Karpas-422 (cell line): ENCODE measurements around the gene LAIR1. TPM values are rescaled to one million over a fixed set of nuclear protein-coding genes. Genes with fewer than 3 reads are reported as not detected.

Source experiments
- DNase-seq: peaks from one replicate; pipeline ENCODE4 v3.0.0-alpha.2; 2015
- H2AFZ ChIP-seq: fragments of 200-600 bp; sonication (generic); 2 replicates; pipeline ENCODE4 v1.6.1; 2014; ENCODE audit warnings: antibody characterized with exemption, low read length, mixed read lengths
- H3K27ac ChIP-seq: fragments of 200-600 bp; sonication (generic); 2 replicates; pipeline ENCODE4 v1.5.1; 2014; ENCODE audit warnings: mild to moderate bottlenecking, low read length, moderate library complexity
- H3K27me3 ChIP-seq: fragments of 200-600 bp; sonication (generic); 2 replicates; pipeline ENCODE4 v1.6.1; 2014; ENCODE audit warnings: low read length, mixed read lengths
- H3K36me3 ChIP-seq: fragments of 200-600 bp; sonication (generic); 2 replicates; pipeline ENCODE4 v1.6.1; 2014; ENCODE audit warnings: low read length, mixed read lengths; ENCODE audit not compliant: insufficient read depth
- H3K4me1 ChIP-seq: fragments of 200-600 bp; sonication (generic); 2 replicates; pipeline ENCODE4 v1.6.1; 2014; ENCODE audit warnings: mild to moderate bottlenecking, low read length, mixed read lengths
- H3K4me2 ChIP-seq: fragments of 200-600 bp; sonication (generic); 2 replicates; pipeline ENCODE4 v1.6.1; 2014; ENCODE audit warnings: low read length, low read depth, mild to moderate bottlenecking; ENCODE audit not compliant: poor library complexity, severe bottlenecking
- H3K4me3 ChIP-seq: fragments of 200-600 bp; sonication (generic); 2 replicates; pipeline ENCODE4 v1.5.1; 2014; ENCODE audit warnings: mild to moderate bottlenecking, antibody characterized with exemption, low read length, mixed read lengths
- H3K79me2 ChIP-seq: fragments of 200-600 bp; sonication (generic); 2 replicates; pipeline ENCODE4 v1.6.1; 2014; ENCODE audit warnings: mild to moderate bottlenecking, low read length, mixed read lengths
- H3K9ac ChIP-seq: fragments of 200-600 bp; sonication (generic); 2 replicates; pipeline ENCODE4 v1.6.0; 2014; ENCODE audit warnings: low read length
- H3K9me2 ChIP-seq: fragments of 200-600 bp; sonication (generic), shearing (Covaris generic); replicated peaks from 2 replicates; pipeline ENCODE4 v1.6.0; 2014; ENCODE audit warnings: mild to moderate bottlenecking, low read length, moderate library complexity; ENCODE audit not compliant: insufficient read depth
- H3K9me3 ChIP-seq: fragments of 300-700, 200-600 bp; sonication (generic); 2 replicates; pipeline ENCODE4 v1.6.1; 2014; ENCODE audit warnings: low read length, mixed read lengths
- H4K20me1 ChIP-seq: fragments of 200-600 bp; sonication (generic); 2 replicates; pipeline ENCODE4 v1.6.1; 2014; ENCODE audit warnings: mild to moderate bottlenecking, antibody characterized with exemption, low read length, low read depth; ENCODE audit not compliant: insufficient read depth
- total RNA-seq: library from RNA; depleted of rRNA; stranded (reverse); fragments of >200 nt; shearing (Covaris generic); gene quantifications from 2 replicates; pipeline ENCODE4 v1.2.3, GENCODE V29; 2014; ENCODE audit warnings: low replicate concordance; rRNA removed

Gene LAIR1, protein sequence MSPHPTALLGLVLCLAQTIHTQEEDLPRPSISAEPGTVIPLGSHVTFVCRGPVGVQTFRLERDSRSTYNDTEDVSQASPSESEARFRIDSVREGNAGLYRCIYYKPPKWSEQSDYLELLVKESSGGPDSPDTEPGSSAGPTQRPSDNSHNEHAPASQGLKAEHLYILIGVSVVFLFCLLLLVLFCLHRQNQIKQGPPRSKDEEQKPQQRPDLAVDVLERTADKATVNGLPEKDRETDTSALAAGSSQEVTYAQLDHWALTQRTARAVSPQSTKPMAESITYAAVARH
- total RNA-seq, result 0.15 and 0.61 TPM in 2 replicates

DNA sequence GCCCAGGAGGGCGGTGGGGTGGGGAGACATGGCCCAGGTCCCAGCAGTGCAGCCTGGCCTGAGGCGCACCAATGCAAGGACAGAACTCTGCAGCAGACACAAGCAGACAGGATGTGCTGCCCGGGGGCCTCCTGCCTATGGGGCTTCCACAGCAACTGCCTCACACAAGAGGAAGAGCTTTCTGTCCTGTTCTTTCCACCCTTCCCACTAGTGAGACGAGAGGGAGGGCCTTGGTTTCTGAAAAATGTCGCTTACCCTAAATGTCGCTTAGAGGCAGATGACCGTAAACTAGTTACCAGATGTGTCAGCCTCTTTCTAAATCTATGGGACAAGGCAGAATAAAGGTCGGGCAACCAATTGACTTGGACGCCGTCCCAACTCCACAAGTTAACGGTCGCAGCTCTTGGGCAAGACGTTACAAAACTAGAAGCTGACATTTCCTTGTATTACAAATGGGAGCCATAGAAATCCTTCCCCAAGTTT, at the start of gene LAIR1:
LAIR1 (minus strand) TSS at position 157 of the 483 bp plus-strand sequence; CDS start at position 30, 127 bp downstream.
- Histone ChIP-seq H3K4me1 (peaks cover 25% of the 10 kb centered on the region), H3K27me3 (peaks cover 3% of the 10 kb centered on the region; the same call in 1 of the 2 replicates), H3K36me3 (no peaks in the 10 kb centered on the region), H3K4me2 (no peak within 1 kb of the TSS), H3K79me2 (no peaks in the 10 kb centered on the region), H3K9me2 (no peaks in the 10 kb centered on the region), H3K9ac (no peak within 1 kb of the TSS), H4K20me1 (no peaks in the 10 kb centered on the region), H2AFZ (no peak within 1 kb of the TSS), H3K4me3 (no peak within 1 kb of the TSS), H3K9me3 (no peaks in the 10 kb centered on the region), H3K27ac (no peak within 1 kb of the TSS)
- no peak for DNase-seq

- no peak for DNase-seq
- H3K4me3 ChIP-seq, result no peak overlapping the region
- H3K9me3 ChIP-seq, result no peaks in the 10 kb centered on the region
- no peak overlapping the region for H3K9ac ChIP-seq
- H3K27ac ChIP-seq, result no peak overlapping the region
- no peaks in the 10 kb centered on the region for H3K27me3 ChIP-seq
- H3K79me2 ChIP-seq, result no peaks in the 10 kb centered on the region
- no peaks in the 10 kb centered on the region for H4K20me1 ChIP-seq
- no peaks in the 10 kb centered on the region for H3K36me3 ChIP-seq
- H3K9me2 ChIP-seq, result no peaks in the 10 kb centered on the region
- no peak overlapping the region for H3K4me2 ChIP-seq
- H2AFZ ChIP-seq, result no peak overlapping the region
- H3K4me1 ChIP-seq, result no peaks in the 10 kb centered on the region
Observed at GRCh38 chr19:54414156-54414555, 49.4 kb upstream of the LAIR1 start.

GRCh38 chr19:54412877-54413276, 48.1 kb upstream of the LAIR1 start:
- no peaks in the 10 kb centered on the region for H3K27me3 ChIP-seq
- H3K36me3 ChIP-seq, result no peaks in the 10 kb centered on the region
- H3K9me2 ChIP-seq, result no peaks in the 10 kb centered on the region
- H3K4me3 ChIP-seq, result no peak overlapping the region
- H2AFZ ChIP-seq, result no peak overlapping the region
- H3K9ac ChIP-seq, result no peak overlapping the region
- H3K4me2 ChIP-seq, result no peak overlapping the region
- H3K27ac ChIP-seq, result no peak overlapping the region
- H3K4me1 ChIP-seq, result no peaks in the 10 kb centered on the region
- 0 out of 2 replicates have a peak, but pooled peaks cover 3% of the 10 kb centered on the region for H3K9me3 ChIP-seq
- DNase-seq, result no peak
- no peaks in the 10 kb centered on the region for H4K20me1 ChIP-seq
- no peaks in the 10 kb centered on the region for H3K79me2 ChIP-seq

GRCh38 chr19:54411033-54411432, 46.3 kb upstream of the LAIR1 start:
- Histone ChIP-seq H3K79me2 (no peaks in the 10 kb centered on the region), H2AFZ (no peak overlapping the region), H3K4me3 (no peak overlapping the region), H4K20me1 (no peaks in the 10 kb centered on the region), H3K4me1 (no peaks in the 10 kb centered on the region), H3K27ac (no peak overlapping the region), H3K9me3 (0 out of 2 replicates have a peak, but pooled peaks cover 3% of the 10 kb centered on the region), H3K9ac (no peak overlapping the region), H3K9me2 (no peaks in the 10 kb centered on the region), H3K4me2 (no peak overlapping the region), H3K36me3 (no peaks in the 10 kb centered on the region), H3K27me3 (no peaks in the 10 kb centered on the region)
- no peak for DNase-seq

DNA sequence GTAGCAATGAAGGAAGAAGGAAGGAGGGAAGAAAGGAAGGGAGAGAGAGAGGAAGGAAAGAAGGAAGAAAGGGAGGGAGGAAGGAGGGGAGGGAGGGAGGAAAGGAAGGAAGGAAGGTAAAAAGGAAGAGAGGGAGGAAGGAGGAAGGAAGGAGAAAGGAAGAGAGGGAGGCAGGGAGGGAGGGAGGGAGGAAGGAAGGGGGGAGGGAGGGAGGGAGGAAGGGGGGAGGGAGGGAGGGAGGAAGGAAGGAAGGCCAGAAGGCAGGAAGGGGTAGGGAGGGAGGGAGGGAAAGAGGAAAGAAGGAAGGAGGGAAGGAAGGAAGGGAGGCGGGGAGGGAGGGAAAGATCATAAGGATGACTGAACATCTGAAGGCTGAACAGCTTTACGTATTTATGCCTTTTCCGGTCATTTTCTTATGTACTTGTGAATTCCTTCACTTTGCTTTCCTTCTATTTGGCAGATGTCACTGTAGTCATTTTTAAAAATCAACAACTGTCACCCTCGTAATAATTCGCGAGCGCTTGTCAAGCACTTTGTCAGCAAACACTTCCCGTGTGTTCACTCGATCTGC, 43.8 kb upstream of the LAIR1 start:
- no peaks in the 10 kb centered on the region for H3K9me2 ChIP-seq
- no peak overlapping the region for H3K4me2 ChIP-seq
- H2AFZ ChIP-seq, result no peak overlapping the region
- no peak overlapping the region for H3K27ac ChIP-seq
- H3K9ac ChIP-seq, result no peak overlapping the region
- no peak overlapping the region for H3K4me3 ChIP-seq
- 0 out of 2 replicates have a peak, but pooled peaks cover 3% of the 10 kb centered on the region for H3K9me3 ChIP-seq
- H3K79me2 ChIP-seq, result no peaks in the 10 kb centered on the region
- no peaks in the 10 kb centered on the region for H4K20me1 ChIP-seq
- H3K4me1 ChIP-seq, result no peaks in the 10 kb centered on the region
- DNase-seq, result no peak
- no peaks in the 10 kb centered on the region for H3K27me3 ChIP-seq
- no peaks in the 10 kb centered on the region for H3K36me3 ChIP-seq

DNA sequence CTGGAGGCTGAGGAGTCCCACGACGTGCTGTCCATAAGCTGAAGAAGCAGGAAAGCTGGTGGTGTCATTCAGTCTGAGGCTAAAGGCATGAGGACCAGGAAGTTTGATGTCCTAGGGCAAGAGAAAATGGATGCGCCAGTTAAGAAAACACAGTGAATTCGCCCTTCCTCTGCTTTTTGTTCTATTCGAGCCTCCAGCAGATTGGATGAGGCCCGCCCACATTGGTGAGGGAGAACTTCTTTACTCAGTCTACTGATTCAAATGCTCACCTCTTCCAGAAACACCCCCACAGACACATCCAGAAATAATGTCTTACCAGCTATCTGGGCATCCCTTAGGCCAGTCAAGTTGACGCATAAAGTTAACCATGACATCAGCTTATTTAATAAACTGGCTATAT, 43.0 kb upstream of the LAIR1 start:
- no peak overlapping the region for H3K4me3 ChIP-seq
- H3K9ac ChIP-seq, result no peak overlapping the region
- no peak for DNase-seq
- no peaks in the 10 kb centered on the region for H3K4me1 ChIP-seq
- H3K9me3 ChIP-seq, result 0 out of 2 replicates have a peak, but pooled peaks cover 3% of the 10 kb centered on the region
- H3K4me2 ChIP-seq, result no peak overlapping the region
- no peaks in the 10 kb centered on the region for H3K9me2 ChIP-seq
- no peaks in the 10 kb centered on the region for H3K79me2 ChIP-seq
- H2AFZ ChIP-seq, result no peak overlapping the region
- H3K36me3 ChIP-seq, result no peaks in the 10 kb centered on the region
- no peak overlapping the region for H3K27ac ChIP-seq
- no peaks in the 10 kb centered on the region for H4K20me1 ChIP-seq
- no peaks in the 10 kb centered on the region for H3K27me3 ChIP-seq

DNA sequence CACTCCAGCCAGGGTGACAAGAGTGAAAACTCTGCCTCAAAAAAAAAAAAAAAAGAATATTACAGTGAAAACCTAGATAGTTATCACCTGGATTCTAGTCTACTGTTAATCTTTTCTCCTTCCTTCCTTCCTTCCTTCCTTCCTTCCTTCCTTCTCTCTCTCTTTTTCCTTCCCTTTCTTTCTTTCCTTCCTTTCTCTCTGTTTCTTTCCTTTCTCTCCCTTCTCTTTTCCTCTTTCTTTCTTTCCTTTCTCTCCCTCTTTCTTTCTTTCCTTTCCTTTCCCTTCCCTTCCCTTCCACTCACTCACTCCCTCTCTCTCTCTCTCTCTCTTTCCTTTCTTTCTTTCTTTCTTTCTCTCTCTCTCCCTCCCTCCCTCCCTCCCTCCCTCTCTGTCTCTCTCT, 40.9 kb upstream of the LAIR1 start:
- H3K9ac ChIP-seq, result no peak overlapping the region
- no peak overlapping the region for H3K4me3 ChIP-seq
- no peaks in the 10 kb centered on the region for H3K79me2 ChIP-seq
- no peak for DNase-seq
- no peaks in the 10 kb centered on the region for H3K27me3 ChIP-seq
- H3K4me2 ChIP-seq, result no peak overlapping the region
- H3K9me2 ChIP-seq, result no peaks in the 10 kb centered on the region
- no peaks in the 10 kb centered on the region for H4K20me1 ChIP-seq
- H3K9me3 ChIP-seq, result 0 out of 2 replicates have a peak, but pooled peaks cover 3% of the 10 kb centered on the region
- no peak overlapping the region for H3K27ac ChIP-seq
- no peaks in the 10 kb centered on the region for H3K4me1 ChIP-seq
- no peak overlapping the region for H2AFZ ChIP-seq
- H3K36me3 ChIP-seq, result no peaks in the 10 kb centered on the region

GRCh38 chr19:54403054-54403453, 38.3 kb upstream of the LAIR1 start:
- H3K9me2 ChIP-seq, result no peaks in the 10 kb centered on the region
- no peak overlapping the region for H2AFZ ChIP-seq
- H3K9me3 ChIP-seq, result 0 out of 2 replicates have a peak, but pooled peaks cover under 1% of the 10 kb centered on the region
- DNase-seq, result no peak
- no peak overlapping the region for H3K4me3 ChIP-seq
- H3K27me3 ChIP-seq, result no peaks in the 10 kb centered on the region
- H3K79me2 ChIP-seq, result no peaks in the 10 kb centered on the region
- no peak overlapping the region for H3K27ac ChIP-seq
- no peaks in the 10 kb centered on the region for H3K36me3 ChIP-seq
- H3K4me2 ChIP-seq, result no peak overlapping the region
- no peaks in the 10 kb centered on the region for H4K20me1 ChIP-seq
- no peak overlapping the region for H3K9ac ChIP-seq
- H3K4me1 ChIP-seq, result no peaks in the 10 kb centered on the region
